GM19455 (cell line): ENCODE results near the gene ERCC1.

Experiments used
- ATAC-seq: cut with Tn5 transposase; IDR thresholded peaks from one replicate; pipeline ENCODE4 v1.9.1; 2021; ENCODE audit not compliant: unreplicated experiment

ERCC1 gene

DNA sequence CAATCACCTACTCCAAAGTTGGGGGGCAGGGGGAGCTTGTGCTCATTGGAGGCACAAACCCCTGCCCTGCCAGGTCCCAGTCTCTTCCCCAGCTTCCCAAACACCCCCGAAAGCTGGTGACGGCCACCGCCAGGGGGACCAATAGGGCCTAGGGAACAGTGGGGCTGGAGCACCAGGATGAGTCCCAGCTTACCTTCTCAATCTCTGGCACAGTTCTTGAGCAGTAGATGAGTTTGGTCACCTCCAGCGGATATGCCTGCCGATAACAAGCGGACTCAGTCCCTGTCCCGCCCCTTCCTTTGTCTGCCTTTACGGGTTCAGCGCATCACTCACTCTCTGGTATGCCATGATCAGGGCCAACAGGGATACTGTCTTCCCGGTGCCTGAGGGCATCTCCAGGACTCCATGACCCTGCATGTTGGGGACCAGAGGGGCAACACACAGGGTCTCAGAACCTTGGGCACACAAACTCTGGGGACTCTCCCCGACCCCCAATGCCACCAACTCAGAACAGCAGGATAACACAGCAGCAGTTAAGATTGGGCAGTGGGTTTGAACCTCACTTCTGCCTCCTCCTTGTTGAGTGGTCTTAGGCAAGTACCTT, 54.9 kb downstream of the ERCC1 start:
- no peak for ATAC-seq

DNA sequence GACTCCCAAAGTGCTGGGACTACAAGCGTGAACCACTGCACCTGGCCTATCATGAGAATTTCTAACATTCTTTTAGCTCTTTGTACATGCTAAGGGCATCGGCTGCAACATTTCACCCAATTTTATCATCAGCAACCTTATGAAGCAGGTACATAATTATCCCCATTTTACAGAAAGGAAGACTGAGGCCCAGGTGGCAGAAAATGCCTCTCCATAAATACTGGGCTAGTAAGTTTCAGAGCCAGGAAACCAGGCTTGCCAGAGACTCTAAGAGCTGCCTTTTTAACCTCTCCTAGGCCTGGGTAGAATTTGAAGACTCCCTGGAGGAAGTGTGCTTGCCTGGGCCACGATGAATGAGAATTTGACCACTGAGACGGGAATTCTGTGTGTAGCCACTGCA, 55.6 kb downstream of the ERCC1 start:
- no peak for ATAC-seq

DNA sequence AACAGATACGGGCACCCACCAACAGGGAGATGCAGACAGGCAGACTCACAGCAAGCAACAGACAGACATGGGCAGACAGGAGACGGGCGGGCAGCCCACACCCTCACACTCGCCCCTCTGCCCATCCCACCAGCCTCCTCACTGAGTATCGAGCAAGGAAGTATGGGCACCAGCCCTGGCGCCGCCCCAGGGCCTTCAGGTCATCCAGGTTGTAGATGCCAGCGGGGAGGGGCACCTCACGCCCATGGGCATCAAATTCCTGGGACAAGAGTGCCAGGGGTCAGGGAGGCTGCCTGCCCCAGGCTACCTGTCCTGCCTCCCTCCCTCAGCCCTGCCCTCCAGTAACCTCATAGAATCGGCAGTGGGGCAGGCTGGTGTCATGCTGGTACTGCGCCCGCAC, 59.0 kb downstream of the ERCC1 start:
- ATAC-seq, result no peak

DNA sequence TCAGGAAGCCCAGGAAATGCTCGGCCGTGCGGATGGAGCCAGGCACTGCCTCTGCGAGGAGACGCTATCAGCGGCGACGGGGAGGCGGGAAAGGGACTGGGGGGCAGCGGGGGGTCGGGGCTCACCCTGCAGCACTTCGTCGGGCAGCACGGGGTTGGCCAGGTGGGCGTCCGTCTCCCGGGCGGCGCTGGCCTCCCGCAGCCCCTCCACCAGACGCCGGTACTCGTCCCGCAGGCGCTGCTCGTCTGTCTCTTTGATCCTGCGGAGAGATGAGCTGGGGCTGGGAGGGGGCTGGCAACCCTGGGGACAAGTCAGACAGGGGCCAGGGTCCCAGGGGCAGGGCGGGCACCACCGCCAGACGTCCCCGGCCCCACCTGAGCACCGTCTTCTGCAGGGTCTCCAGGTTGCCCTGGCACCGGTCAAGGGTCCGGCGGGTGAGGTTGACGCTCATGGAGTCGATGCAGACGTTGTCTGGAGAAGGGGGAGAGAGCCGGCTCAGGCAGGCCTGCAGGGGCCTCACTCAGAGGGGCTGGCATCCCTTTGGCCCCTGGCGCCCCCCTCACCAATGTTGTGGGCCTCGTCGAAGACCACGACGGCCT, 59.8 kb downstream of the ERCC1 start:
- ATAC-seq, result no peak

DNA sequence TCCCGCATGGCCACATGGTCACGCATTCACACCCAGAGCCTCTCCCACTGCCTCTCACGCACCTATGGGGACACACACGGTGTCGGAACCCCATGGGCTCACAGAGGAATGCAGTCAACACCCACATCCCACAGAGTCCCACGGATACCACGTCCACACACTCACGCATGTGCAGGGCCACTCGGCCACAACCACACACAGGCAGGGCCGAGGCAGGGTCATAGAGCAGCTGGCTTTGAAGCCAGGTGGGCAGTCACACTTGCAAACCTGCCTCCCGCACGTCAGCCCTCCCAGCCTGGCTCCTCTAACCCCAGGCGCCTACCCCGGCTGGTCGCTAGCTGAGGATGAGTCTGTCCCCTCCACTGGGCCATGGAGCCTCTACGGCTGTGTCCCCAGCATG, 61.4 kb downstream of the ERCC1 start:
- ATAC-seq, result no peak

DNA sequence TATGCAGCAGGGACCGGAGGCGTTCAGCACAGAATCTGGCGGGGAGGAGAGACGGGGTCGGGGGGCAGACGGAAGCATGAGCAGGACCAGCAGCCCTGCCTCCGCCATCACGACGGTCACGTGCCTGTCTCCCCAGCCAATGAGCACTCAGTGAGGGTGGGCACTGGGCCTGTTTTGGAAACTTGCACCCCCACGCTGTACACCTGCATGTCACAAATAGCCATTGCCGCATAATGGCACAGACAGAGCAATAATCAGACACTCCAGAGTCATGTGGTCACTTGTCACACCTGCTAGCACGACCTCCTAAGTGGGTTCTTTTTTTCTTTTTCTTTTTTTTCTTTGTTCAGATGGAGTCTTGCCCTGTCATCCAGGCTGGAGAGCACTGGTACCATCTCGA, 62.1 kb downstream of the ERCC1 start:
- no peak for ATAC-seq

DNA sequence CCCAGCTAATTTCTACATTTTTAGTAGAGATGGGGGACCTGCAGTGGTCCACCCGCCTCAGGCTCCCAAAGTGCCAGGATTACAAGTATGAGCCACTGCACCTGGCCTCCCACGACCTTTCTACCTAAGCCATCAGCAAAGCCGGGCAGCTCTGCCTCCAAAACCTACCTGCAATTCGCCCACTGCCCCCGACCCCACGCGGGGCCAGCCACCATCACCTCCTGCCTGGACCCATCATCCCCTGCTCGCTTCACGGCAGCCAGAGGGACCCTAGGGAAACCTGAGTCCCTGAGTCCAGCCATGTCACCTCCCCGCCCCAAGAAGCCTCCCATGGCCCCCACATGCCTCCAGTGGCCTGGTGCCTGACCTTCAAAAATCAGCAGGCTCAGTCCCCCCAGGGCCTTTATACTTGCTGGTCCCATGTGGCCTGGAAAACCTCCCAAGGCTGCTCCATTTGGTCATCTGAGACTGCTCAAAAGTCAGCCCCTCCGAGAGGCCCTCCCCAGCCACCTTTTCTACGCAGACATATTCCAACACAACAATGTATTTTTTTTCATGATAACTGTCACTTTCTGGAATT, 65.4 kb downstream of the ERCC1 start:
- ATAC-seq, result no peak

DNA sequence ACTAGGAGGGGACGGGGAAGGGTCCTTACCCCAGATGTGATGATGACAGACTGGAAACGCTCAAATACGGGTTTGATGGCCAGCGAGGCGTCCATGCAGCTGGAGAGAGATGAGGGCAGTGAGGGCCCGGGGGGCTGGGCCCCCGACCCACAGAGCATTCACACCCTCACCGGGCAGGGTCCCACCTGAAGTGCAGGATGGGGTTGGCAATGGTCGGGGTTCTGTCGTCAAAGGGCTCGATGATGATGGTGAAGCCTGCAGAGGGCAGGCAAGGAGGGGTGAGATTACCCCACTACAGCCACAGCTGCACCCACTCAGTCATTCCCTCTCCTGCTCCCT, 66.3 kb downstream of the ERCC1 start:
- ATAC-seq, result no peak
